CD4-positive, alpha-beta T cell treated with Interferon gamma for 1 hour (primary cell): ENCODE data around the gene TMEM161B.
"Not testable (repeated sequence)": the region's sequence is repeated elsewhere in the genome, so short reads cannot be mapped to it uniquely, and the experiment has no call there.

Source experiments
- DNase-seq: peaks from one replicate; pipeline ENCODE4 v3.0.0-alpha.2; 2020

The TMEM161B gene

GRCh38 chr5:88177486-88177885 lies 91.2 kb downstream of the TMEM161B start:
- DNase-seq: not testable (repeated sequence)

GRCh38 chr5:88172847-88173758 lies 95.5 kb downstream of the TMEM161B start:
- DNase-seq: no peak

- no peak for DNase-seq
Measured at GRCh38 chr5:88159591-88159990, 109.1 kb downstream of the TMEM161B start.

GRCh38 chr5:88158056-88158455 lies 110.6 kb downstream of the TMEM161B start:
- no peak for DNase-seq

- no peak for DNase-seq
Measured at GRCh38 chr5:88154891-88155290, 113.8 kb downstream of the TMEM161B start.

- DNase-seq: no peak
Measured at GRCh38 chr5:88150747-88151146, 117.9 kb downstream of the TMEM161B start.

- DNase-seq: no peak
Measured at GRCh38 chr5:88145611-88146467, 122.8 kb downstream of the TMEM161B start.

- no peak for DNase-seq
Measured at GRCh38 chr5:88145221-88145610, 123.4 kb downstream of the TMEM161B start.
